Urinary bladder (tissue), 4 donors: Measurements from ENCODE around the gene SH3PXD2A. TPM values are rescaled to one million over a fixed set of nuclear protein-coding genes. Genes with fewer than 3 reads are reported as not detected.

ENCODE experiments used
- DNase-seq: peaks from one replicate; pipeline ENCODE4 v3.0.0-alpha.2; 2015; ENCODE audit errors: extremely low spot score
- H3K27ac ChIP-seq: one replicate; pipeline ENCODE4 v1.5.1; 2013; ENCODE audit warnings: low read depth, mild to moderate bottlenecking, moderate library complexity
- H3K36me3 ChIP-seq: one replicate; pipeline ENCODE4 v1.6.1; 2013; ENCODE audit warnings: mild to moderate bottlenecking, moderate library complexity; ENCODE audit not compliant: insufficient read depth
- H3K4me1 ChIP-seq: one replicate; pipeline ENCODE4 v1.6.1; 2013; ENCODE audit warnings: mild to moderate bottlenecking, moderate library complexity; ENCODE audit not compliant: insufficient read depth
- H3K4me3 ChIP-seq: one replicate; pipeline ENCODE4 v1.5.1; 2013; ENCODE audit warnings: low read depth, low read length
- WGBS: extraction: QIAGEN DNeasy Blood & Tissue Kit; methylation state at CpG from one replicate; pipeline ENCODE4 v1.1.7; 2013; 5-methylcytosine and 5-hydroxymethylcytosine counted together
- polyA plus RNA-seq: library from polyadenylated mRNA; stranded (reverse); fragments of 200-250 nt; gene quantifications from one replicate; pipeline ENCODE4 v1.2.3, GENCODE V29; 2013
- total RNA-seq: library from RNA; depleted of rRNA; stranded (reverse); fragments of >200 nt; gene quantifications from one replicate; pipeline ENCODE4 v1.2.3, GENCODE V29; 2014
- donor health status: healthy with polysubstance abuse.
- donor health status: healthy.

SH3PXD2A gene
- total and polyA plus RNA-seq, 2 donors: 29.6 to 56.9 TPM

DNA sequence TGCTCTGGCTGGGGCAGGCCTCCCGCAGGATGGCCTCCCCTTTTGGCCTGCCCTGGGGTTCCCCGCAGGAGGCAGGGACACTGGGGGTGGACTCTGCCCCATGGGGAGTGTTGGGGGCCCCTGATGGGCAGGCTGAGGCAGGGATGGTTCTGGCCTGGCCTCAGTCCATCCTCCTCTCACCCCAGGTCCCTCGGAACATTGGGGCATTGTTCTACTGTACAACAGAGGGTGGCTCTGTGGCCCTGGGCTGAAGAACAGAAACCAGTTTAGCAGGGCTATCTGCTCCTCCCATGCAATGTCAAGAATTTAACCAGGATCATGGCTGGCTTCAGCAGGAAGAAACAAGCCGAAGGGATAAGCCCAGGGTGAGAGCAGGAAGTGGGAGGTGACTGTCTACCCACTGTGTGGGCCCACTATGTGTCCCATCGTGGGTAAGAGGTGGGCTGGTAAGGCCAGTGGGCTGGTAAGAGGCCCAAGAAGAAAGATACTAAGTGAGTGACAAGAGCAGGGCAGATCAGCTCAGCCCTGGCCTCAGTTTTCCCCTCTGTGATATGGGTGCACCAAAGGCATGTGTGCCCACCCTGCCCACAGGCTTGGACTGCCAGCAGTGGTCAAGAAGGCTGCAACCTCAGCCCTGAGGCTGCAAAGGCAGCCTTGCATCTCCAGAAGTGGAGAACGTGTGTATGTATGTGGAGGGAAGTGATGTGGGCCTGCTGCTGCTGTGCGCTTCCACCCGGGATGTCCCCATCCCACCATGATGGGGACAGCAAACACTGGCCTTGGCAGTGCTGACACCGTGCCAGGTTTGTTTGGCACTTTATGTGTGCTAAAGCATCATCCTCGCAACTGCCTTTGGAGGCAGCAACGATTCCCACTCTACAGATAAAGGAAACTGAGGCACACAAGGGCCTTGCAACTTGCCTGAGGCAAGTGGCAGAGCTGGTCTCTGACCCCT lies 138.9 kb downstream of the SH3PXD2A start:
- 86% methylated on average over 11 of the region's 11 CpGs for WGBS
- DNase-seq: no peak
- Histone ChIP-seq H3K4me1 (no peaks in the 10 kb centered on the region), H3K27ac (no peak overlapping the region), H3K4me3 (no peak overlapping the region), H3K36me3 (no peaks in the 10 kb centered on the region)

DNA sequence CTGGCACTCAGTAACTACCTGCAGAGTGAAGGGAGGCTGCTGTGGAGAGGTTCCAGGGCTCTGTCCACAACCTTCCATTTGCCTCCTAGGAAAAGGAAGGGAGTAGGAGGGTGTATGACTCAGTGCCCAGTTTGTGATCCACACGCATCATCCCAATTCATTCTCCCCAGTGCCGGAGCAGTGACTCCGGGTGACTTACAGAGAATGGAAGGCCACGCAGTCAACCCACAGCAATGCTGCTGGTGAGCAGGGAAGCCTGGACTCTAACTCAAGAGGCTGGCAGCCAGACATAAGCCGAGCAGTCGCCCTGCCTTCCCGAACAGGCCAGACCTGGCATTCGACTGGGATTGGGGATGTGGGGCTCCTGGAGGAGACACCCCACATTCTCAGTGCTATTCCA lies 139.9 kb downstream of the SH3PXD2A start:
- H3K4me1 ChIP-seq: no peaks in the 10 kb centered on the region
- no peak overlapping the region for H3K27ac ChIP-seq
- no peak for DNase-seq
- WGBS: 82% methylated on average over 8 of the region's 8 CpGs
- no peaks in the 10 kb centered on the region for H3K36me3 ChIP-seq
- H3K4me3 ChIP-seq: no peak overlapping the region

DNA sequence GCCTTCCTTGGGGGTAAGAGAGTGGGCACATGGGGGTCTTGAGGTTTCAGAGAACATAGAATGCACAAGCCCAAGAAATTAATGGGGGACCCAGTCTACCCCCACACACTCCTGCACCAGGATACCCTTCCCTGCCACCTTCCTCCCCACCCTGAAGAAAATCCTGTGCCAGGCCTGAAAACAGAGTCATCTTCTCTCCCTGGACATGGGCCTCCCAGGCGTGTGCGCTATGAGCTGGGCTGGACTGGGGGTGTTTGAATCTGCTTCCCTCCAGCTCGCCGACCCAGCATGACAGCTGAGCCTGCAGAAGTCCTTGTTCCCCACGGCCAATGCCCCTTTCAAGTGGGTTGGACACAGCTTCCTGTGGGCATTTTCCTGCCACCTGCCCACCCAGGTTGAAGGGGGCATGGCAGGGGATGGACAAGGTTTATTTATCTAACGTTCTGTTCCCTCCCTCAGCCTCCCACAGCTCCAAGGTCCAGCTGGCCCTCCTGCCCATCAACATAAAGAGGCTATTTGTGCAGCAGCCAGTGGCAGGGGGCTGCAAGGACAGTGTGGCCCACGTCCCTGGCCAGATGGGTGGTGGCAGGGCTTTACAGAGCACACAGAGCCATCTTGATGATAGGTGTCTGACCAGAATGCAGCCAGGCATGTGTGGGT lies 141.0 kb downstream of the SH3PXD2A start:
- H3K27ac ChIP-seq: no peak overlapping the region
- H3K36me3 ChIP-seq: no peaks in the 10 kb centered on the region
- 88% methylated on average over 7 of the region's 7 CpGs for WGBS
- H3K4me1 ChIP-seq: no peaks in the 10 kb centered on the region
- DNase-seq: no peak
- H3K4me3 ChIP-seq: no peak overlapping the region

DNA sequence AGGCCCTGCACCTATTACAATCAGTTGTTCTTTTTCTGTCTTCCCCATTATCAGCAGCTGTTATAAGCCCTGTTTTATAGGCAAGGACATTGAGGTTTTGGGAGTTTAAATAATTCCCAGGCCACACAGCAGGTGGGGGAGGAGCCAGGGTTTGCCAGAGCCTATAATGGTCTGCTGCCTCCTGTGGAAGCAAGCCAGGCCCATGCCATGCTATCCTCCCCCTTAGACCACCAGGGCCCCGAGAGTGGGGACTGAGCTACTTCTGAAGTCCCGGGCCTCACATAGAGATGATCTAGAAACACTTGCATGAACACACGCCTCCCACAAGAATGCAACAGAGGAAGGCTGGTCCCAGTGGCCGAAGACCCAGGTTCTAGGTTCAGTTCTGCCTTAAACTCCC lies 141.7 kb downstream of the SH3PXD2A start:
- H3K36me3 ChIP-seq: no peaks in the 10 kb centered on the region
- H3K4me3 ChIP-seq: no peak overlapping the region
- no peak for DNase-seq
- no peaks in the 10 kb centered on the region for H3K4me1 ChIP-seq
- WGBS: 80% methylated on average over 4 of the region's 4 CpGs
- no peak overlapping the region for H3K27ac ChIP-seq

DNA sequence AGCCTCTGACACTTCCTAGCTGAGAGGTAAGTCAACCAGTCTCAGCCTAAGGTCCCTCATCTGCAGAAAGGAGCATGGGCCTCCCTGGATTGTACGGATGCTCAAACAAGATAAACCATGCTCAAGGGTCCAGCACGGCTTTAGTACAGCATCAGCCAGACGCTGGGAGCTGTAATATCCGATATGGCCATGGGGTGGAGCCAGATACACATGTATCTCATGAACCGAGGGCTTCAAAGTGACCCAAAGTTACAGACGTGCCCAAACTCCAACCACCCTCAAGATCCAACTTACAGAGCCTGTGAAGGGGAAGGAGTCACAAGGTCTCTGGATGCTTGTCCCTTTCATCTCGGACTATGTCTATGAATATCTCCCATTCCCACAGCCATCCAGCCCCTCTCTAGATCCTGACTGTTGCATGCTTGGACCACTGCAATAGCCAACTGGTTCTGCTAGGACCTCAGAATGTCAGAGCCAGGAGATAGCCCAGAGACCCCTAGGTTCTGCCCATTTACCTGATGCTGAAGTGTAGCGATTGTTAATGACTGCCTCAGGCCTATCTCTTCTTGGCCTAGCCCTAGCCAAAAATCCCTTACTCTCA lies 142.4 kb downstream of the SH3PXD2A start:
- no peak overlapping the region for H3K27ac ChIP-seq
- no peaks in the 10 kb centered on the region for H3K4me1 ChIP-seq
- no peaks in the 10 kb centered on the region for H3K36me3 ChIP-seq
- WGBS: 20% methylated on average over 8 of the region's 8 CpGs
- H3K4me3 ChIP-seq: no peak overlapping the region
- DNase-seq: peak; percentile 60

DNA sequence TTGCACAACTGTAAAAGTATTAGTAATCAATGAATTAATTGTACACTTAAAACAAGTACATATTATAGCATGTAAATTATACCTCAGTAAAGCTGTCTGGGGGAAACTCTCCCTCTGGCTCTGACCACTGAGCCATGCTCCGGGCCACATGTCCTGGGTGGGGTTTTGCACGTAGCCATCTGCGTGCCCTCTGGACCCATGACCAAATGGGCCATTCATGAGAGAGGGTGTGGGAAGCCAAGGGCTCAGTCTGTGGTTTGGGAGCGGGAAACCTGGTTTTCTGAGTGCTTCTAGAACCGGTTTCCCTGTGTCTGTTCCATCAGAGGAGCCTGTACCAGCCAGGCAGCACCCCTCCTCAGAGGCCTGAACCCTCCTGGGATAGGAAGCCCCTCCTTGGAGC lies 143.2 kb downstream of the SH3PXD2A start:
- no peak overlapping the region for H3K27ac ChIP-seq
- DNase-seq: no peak
- H3K36me3 ChIP-seq: no peaks in the 10 kb centered on the region
- no peaks in the 10 kb centered on the region for H3K4me1 ChIP-seq
- WGBS: 79% methylated on average over 5 of the region's 5 CpGs
- no peak overlapping the region for H3K4me3 ChIP-seq

DNA sequence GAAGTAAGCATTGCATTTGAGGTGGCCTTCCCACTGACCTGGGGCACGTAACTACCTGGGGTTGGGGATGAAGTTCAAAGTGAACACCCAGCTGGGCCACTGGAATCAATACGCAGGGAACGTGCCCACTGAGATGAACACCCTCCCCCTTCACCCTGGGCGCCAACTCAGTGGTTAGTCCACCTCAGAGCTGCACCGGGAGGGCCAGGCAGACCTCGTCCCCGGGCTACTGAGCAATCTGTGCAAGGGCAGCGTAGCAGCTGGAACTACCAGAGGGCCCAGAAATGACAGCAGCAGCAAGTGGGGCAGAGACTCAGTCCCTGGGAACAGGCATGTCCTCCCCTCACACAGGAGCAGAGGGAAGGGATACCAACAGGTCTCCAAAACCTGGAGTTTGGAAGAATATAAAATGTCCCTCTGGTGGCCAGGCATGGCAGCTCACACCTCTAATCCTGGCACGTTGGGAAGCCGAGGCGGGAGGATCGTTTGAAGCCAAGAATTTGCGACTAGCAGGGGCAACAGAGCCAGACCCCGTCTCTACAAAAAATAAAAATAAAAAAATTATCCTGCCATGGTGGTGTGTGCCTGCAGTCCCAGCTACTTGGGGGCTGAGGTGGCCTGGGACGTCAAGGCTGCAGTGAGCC lies 143.9 kb downstream of the SH3PXD2A start:
- Histone ChIP-seq H3K36me3 (no peaks in the 10 kb centered on the region), H3K4me1 (no peaks in the 10 kb centered on the region), H3K27ac (no peak overlapping the region), H3K4me3 (no peak overlapping the region)
- WGBS: 84% methylated on average over 15 of the region's 15 CpGs
- DNase-seq: no peak

DNA sequence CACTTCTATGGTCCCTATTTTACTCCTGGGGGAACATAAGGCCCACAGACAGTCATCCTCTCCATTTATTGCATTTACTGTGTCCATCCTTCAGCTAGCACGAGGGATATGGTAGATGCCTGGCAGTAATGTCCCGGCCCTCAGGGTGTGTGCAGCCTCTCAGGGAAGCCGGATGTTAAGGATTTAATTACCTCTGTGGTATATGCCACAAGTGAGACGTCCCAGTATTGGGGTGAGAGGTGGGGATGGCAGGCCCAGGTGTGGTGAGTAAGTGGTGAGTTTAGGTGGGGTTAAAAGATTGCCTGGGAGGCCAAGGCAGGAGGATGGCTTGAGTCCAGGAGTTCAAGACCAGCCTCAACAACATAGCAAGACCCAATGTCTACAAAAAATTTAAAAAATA lies 144.9 kb downstream of the SH3PXD2A start:
- Histone ChIP-seq H3K27ac (no peak overlapping the region), H3K4me1 (no peaks in the 10 kb centered on the region), H3K36me3 (no peaks in the 10 kb centered on the region), H3K4me3 (no peak overlapping the region)
- WGBS: 85% methylated on average over 4 of the region's 4 CpGs
- DNase-seq: no peak

DNA sequence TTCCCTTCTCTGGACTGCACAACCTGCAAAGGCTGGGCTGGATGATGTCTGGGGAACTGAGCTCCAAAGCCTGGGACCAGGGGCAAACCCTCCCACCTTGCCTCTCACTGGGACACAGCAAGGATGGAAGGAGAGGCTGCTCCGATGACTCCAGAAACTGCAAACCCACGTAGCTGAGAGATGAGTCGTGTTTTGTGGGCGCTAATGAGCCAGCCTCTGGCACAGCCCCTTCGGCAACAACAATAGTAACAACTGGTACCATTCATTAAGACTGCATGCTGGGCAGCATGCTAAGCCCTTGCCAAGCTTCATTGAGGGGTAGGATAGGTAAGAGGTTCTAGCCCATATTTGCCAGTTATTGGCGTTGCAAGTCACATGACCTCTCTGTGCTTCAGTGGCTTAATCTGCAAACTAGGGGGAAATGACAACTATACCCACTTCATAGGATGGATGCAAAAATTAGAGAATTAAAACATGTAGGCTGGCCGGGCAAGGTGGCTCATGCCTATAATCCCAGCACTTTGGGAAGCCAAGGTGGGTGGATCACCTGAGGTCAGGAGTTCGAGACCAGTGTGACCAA lies 145.9 kb downstream of the SH3PXD2A start:
- Histone ChIP-seq H3K4me3 (no peak overlapping the region), H3K27ac (no peak overlapping the region), H3K4me1 (no peaks in the 10 kb centered on the region), H3K36me3 (no peaks in the 10 kb centered on the region)
- WGBS: 83% methylated on average over 8 of the region's 8 CpGs
- no peak for DNase-seq

DNA sequence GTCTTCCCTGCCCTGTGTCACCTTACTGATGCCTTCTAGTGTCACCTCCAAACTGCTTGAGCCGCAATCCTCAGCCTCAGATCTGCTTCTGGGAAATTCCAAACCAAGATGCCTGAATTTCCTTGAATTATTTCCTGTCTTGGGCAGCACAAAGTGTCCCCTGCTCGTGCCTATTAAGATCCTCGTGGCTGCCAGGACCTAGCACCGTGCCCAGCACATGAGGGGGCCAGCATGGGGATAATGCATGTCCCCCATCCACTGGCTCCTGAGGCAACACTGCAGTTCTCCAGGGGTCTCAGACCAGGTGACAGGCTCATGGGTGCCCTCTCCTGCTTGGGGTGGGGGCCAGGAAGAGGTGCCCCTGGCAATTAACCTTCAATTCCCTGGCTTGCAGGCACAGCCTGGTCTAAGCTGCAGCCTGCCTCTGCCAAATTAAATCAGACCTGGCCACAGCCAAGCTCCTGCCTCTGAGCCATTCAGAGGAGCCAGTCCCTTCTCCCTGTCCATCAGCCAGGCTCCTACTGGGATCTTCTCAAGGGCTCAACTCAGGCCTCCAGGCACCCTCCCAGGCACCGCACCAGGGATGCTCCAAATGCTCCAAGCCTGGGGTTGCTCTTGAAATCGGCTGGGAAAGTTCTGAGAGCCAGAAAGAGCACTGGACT lies 146.6 kb downstream of the SH3PXD2A start:
- H3K27ac ChIP-seq: no peak overlapping the region
- no peaks in the 10 kb centered on the region for H3K36me3 ChIP-seq
- no peaks in the 10 kb centered on the region for H3K4me1 ChIP-seq
- no peak for DNase-seq
- 76% methylated on average over 6 of the region's 6 CpGs for WGBS
- no peak overlapping the region for H3K4me3 ChIP-seq

DNA sequence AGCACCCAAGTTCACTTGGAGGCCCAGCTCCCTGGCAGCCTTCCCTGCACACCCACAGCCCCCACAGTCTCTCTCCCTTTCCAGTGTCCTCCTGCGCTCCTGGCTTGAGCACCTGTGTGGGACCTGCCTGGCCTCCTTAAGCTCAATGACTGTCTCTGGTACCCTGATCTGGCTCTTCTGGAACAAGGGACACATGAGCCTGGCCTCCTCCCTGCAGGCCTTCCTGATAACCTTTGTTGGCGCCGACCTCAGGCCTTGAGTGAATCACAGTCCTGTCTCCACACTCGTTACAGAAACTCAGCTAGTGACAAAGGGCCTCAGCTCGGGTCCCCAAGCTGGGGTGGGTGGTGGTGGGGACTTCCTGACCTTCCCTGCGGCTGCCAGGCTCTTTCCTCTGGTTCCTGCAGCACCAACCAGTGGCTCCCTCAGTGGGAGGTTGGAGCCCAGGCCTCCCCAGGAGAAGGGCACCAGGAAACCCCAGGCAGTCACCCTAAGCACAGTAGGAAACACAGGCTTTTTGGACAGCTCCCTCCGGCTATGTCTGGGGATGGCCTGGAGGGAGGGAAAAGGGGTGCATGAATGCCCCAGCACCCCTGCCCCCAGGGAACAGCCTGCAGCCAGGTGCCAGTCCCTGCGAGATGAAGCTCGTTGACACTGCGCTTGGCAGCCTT lies 147.3 kb downstream of the SH3PXD2A start:
- Histone ChIP-seq H3K4me1 (no peaks in the 10 kb centered on the region), H3K4me3 (no peak overlapping the region), H3K36me3 (no peaks in the 10 kb centered on the region), H3K27ac (no peak overlapping the region)
- no peak for DNase-seq
- WGBS: 87% methylated on average over 10 of the region's 10 CpGs

DNA sequence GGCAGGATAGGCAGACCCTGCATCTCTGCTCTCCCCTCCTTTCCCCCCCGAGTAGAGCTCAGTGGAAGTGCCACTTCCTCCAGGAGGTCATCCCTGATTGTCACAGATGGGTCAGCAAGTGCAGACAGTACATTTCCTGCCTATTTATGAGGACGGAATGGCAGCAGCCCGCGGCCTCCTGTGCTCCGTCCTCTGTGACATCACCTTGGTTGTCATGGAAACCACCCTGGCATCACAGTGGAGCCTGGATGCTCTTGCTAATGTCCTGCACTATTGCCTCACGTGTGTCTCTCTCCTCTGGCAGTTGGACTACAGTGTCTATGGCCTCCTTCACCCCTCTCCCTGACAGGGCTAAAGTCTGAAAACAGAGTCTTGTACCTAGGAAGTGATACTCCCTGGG lies 148.6 kb downstream of the SH3PXD2A start:
- no peak for DNase-seq
- Histone ChIP-seq H3K4me3 (no peak overlapping the region), H3K27ac (no peak overlapping the region), H3K36me3 (no peaks in the 10 kb centered on the region), H3K4me1 (no peaks in the 10 kb centered on the region)
- WGBS: 74% methylated on average over 6 of the region's 6 CpGs
